ENCODE measurements around the gene RPL37. TPM values are rescaled to one million over a fixed set of nuclear protein-coding genes. Genes with fewer than 3 reads are reported as not detected.
"Not testable (repeated sequence)": the region's sequence is repeated elsewhere in the genome, so short reads cannot be mapped to it uniquely, and the experiment has no call there.

The RPL37 gene
- polyA plus RNA-seq, 1 donor from 2014 or later: 2,785 TPM

DNA sequence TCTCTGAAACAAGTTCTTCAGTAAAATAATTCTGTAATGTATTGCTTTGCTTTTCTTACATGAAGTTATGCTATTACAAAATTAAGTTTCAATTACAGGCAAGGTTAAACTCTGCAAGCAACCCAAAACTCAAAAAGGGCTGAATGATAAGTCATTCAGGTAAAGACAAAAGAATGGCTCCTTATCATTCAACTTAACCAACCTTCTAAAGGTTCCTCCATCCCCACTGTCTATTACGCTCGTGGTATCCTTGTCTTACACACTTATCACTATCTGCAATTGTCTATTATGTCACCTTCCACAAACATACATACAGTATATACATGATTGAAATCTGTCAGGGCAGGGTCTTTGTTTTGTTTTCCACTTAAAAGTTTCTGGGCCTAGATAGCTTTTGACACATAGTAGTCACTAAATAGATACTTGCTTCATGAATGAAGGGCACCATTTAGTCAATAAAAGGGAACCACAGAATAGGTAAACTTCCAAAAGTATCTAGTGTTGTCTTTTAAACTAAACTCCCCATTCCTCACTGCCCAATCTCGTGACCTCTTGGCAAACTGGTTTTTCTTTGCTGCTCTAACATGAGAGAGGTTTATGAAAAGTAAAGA is 6.9 kb downstream of the RPL37 start:
- Mint-ChIP-seq H3K27me3 (no peaks in the 10 kb centered on the region), H3K27ac (peak overlapping the region in 1 of 3 donors; percentile 7), H3K4me3 (no peak overlapping the region), H3K9me3 (no peaks in the 10 kb centered on the region), H3K4me1 (peaks cover 7 to 21% (median 19%) of the 10 kb centered on the region in 3 donors), H3K36me3 (peaks cover 12% of the 10 kb centered on the region)

DNA sequence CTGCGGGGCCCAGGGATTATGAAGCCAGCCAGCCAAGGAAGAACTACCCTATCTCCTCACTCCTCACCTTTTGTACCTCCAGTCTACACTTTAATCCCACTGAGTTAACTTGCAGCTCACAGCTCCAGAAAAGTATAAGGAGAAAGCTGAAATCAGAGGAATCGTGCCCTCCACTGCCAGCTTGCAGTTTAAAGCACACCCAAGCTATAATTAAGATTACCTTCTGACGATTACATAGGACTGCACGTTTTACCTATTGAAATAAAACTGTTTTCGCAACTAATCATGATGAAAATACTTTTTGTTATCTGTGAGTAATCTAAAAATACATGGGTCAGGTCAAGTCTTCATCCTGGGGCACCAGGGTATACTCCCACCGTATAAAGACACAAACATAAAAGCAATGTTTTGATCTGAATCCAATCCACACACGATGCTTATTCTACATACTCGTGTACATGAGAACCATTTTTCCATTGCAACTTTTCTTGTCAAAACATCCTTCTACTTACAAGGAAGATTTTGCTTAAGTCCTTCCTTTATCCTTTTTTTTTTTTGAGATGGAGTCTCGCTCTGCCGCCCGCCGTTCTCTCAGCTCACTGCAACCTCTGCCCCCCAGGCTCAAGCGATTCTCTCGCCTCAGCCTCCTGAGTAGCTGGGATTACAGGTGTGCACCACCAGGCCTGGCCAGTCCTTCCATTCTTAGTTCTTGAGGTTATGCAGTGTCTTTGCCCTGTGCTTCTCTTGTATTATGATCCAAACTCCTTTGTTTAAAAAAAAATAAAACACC is 7.6 kb downstream of the RPL37 start:
- H3K27me3 Mint-ChIP-seq: no peaks in the 10 kb centered on the region
- H3K36me3 Mint-ChIP-seq: peaks cover 18% of the 10 kb centered on the region
- H3K4me1 Mint-ChIP-seq: peaks cover 6 to 14% (median 12%) of the 10 kb centered on the region in 3 donors
- H3K27ac Mint-ChIP-seq: peak overlapping the region in 1 of 3 donors; percentile 20
- no peak overlapping the region for H3K4me3 Mint-ChIP-seq
- H3K9me3 Mint-ChIP-seq: no peaks in the 10 kb centered on the region

DNA sequence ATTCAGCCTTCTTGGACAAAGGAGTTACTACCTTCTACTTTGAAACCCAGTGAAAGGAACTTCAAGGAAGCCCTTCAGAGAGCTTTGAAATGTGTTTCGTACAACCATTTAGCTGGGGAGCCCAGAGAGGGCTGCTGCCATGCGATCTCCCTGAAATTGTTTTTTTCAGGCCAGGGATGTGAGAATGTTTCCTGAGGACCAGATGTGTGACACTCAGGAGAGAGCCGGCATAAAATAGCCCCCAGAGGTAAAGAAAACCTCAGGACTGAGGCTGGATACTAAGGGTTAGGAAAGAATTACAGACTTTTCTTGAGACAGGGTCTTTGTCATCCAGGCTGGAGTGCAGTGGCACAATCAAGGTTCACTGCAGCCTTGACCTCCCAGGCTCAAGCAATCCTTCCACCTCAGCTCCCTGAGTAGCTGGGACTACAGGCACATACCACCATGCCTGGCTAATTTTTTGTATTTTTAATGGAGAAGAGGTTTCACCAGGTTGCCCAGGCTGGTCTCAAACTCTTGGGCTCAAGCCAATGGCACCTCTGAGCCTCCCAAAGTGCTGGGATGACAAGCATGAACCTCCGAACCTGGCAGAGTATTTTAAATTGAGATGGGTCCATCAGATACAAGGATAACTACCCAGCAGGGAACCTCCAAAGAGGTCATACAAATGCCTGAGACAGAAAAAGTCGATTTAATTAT is 8.4 kb downstream of the RPL37 start:
- no peaks in the 10 kb centered on the region for H3K9me3 Mint-ChIP-seq
- peaks cover 1 to 8% (median 6%) of the 10 kb centered on the region in 3 donors for H3K4me1 Mint-ChIP-seq
- H3K36me3 Mint-ChIP-seq: peaks cover 12% of the 10 kb centered on the region
- H3K27me3 Mint-ChIP-seq: no peaks in the 10 kb centered on the region
- no peak overlapping the region for H3K27ac Mint-ChIP-seq
- no peak overlapping the region for H3K4me3 Mint-ChIP-seq

DNA sequence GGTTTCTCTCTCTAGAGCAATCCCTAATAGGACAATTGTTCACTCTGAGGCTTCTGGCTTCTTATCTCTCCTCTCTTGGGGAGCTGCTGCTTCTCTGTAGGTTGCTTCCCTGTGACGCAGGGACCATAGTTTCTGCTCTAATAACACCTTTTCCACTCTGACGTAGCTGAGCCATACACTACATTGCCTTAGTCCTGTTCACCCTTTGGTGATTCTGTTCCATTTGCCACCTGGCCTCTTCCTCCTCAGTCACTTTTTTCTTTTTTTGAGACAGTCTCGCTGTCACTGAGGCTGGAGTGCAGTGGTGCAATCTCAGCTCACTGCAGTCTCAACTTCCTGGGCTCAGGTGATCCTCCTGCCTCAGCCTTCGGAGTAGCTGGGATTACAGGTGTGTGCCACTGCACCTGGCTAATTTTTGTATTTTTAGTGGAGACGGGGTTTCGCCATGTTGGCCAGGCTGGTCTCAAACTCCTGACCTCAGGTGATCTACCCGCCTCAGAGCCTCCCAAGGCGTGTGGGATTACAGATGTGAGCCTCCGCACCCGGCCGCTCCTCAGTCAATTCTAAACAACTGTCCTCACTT is 9.5 kb downstream of the RPL37 start:
- H3K27me3 Mint-ChIP-seq, H3K4me1 Mint-ChIP-seq, H3K9me3 Mint-ChIP-seq, H3K4me3 Mint-ChIP-seq: not testable (repeated sequence)
- peaks cover 12% of the 10 kb centered on the region for H3K36me3 Mint-ChIP-seq
- H3K27ac Mint-ChIP-seq: peak overlapping the region in 1 of 3 donors; percentile 53

DNA sequence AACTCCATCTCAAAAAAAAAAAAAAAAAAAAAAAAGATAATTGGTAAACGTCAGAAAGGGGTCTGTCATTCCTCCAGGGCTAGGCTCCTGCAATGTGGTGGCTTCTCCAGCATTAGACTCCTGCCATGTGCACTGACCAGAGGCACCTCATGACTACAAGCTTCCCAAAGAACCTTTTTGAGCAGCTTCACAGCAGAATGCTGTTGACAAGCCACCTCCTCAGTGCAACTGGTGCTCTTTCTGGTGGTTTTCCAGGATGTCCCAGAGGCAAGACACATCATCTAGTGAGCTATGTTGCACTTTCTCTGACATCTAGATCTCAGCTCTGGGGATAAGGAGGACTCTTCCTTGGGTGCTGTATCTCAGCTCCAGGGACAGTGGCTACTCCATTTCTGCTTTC is 11.6 kb downstream of the RPL37 start:
- no peaks in the 10 kb centered on the region for H3K9me3 Mint-ChIP-seq
- H3K36me3 Mint-ChIP-seq: peaks cover 10% of the 10 kb centered on the region
- H3K27ac Mint-ChIP-seq: peak overlapping the region in 1 of 3 donors; percentile 27
- H3K4me1 Mint-ChIP-seq: peaks cover 0 to 6% (median 2%) of the 10 kb centered on the region in 3 donors
- no peaks in the 10 kb centered on the region for H3K27me3 Mint-ChIP-seq
- H3K4me3 Mint-ChIP-seq: no peak overlapping the region

DNA sequence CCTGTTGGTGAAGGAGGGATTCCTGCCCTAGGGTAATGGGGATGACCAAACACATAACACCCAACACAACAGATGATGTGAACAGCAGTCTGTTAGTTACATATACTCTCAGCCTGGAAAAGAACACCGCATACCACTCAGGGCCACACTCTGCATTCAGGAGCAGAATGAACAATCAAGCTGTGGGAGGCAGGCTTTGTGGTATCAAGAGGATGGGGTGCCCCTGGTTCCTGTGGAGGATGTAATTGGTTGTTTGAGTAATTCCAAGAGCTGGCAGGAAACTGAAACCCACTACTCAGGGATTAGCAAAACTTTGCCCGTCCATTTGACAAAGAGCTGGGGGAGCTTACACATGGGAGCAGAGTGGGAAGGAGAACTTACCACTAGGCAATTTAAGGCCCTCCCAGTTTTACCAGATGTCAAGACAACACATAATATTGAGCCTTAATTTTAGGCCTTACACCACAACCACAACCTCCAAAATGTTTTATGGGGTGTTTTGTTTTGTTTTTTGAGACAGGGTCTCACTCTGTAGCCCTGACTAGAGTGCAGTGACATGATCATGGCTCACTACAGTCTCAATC is 21.2 kb downstream of the RPL37 start:
- Mint-ChIP-seq H3K27ac (no peak overlapping the region), H3K27me3 (no peaks in the 10 kb centered on the region), H3K9me3 (no peaks in the 10 kb centered on the region), H3K4me3 (no peak overlapping the region), H3K36me3 (peaks cover 1% of the 10 kb centered on the region), H3K4me1 (no peaks in the 10 kb centered on the region)

DNA sequence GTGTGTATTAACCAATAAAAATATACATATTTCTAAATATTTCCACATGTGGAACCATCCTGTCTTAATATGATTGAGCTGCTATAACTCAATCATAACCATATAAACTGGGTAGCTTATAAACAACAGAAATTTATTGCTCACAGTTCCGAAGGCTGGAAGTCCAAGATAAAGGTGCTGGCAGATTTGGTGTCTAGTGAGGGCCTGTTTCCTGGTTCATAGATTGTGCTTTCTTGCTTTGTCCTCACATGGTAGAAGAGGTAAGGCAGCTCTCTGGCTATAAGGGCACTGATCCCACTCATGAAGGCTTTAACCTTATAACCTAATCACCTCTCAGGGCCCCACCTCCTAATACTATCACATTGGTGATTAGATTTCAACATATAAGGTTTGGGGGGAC is 22.9 kb downstream of the RPL37 start:
- Mint-ChIP-seq H3K4me1 (no peaks in the 10 kb centered on the region), H3K36me3 (peaks cover 1% of the 10 kb centered on the region), H3K27me3 (no peaks in the 10 kb centered on the region), H3K4me3 (no peak overlapping the region), H3K27ac (no peak overlapping the region), H3K9me3 (no peaks in the 10 kb centered on the region)

DNA sequence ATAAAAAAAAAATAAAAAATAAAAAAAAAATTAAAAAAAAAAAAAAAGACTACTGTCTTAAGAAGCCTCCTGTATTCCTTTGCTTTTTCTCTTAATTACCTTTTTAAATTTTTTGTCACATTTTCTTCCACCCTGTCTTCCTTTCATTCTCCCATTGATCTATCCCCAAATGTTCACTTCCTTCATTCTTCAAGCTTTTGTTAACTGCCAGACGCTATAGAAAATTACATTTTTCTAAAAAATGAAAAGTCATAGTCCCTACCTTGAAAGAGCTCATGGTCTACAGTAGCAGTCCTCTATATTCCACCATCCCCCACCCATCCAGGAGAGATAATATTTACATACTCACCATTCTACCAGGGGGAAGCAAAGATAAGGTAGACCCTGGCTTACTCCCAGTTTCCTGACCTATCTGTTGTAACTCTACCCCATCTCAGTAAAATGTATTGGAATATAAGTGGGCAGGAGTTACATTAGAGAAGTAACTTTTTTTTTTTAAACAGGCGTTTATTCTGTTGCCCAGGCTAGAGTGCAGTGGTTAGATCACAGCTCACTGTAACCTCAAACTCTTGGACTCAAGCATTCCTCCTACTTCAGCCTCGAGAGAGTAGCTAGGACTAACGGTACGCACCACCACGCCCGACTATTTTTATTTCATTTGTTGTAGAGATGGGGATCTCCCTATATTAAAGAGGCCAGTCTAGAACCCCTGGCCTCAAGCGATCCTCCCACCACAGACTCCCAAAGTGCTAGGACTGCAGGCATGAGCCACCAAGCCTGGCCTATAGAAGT is 33.1 kb downstream of the RPL37 start:
- peak overlapping the region in 1 of 3 donors; percentile 52 for H3K27ac Mint-ChIP-seq
- H3K4me3 Mint-ChIP-seq: peak overlapping the region; percentile 3 to 86 (median 71)
- H3K9me3 Mint-ChIP-seq: no peaks in the 10 kb centered on the region
- no peaks in the 10 kb centered on the region for H3K36me3 Mint-ChIP-seq
- no peaks in the 10 kb centered on the region for H3K27me3 Mint-ChIP-seq
- H3K4me1 Mint-ChIP-seq: peaks cover 8 to 19% (median 12%) of the 10 kb centered on the region in 3 donors

DNA sequence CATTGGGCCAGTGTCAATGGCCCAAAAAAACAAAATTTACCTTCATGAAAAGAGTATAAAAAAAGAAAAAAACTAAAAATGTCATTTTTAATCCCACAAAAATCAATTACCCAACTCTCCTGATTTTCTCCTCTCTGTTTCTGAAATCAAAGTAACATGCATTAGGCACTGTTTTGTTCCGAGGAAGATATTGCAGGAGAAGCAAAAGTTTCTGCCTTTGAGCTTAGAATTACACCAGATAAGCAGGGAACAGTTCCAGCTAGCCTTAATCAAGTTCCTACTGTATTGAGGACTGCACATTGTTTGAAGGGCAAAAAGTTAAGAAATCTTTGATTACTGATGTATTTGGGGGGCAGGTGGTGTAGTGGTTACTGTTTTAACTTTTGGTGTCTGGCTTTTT is 35.8 kb downstream of the RPL37 start:
- peak overlapping the region in 2 of 3 donors; percentile 87 to 91 for H3K27ac Mint-ChIP-seq
- H3K4me3 Mint-ChIP-seq: peak overlapping the region; percentile 90 to 98 (median 94)
- no peaks in the 10 kb centered on the region for H3K9me3 Mint-ChIP-seq
- no peaks in the 10 kb centered on the region for H3K36me3 Mint-ChIP-seq
- H3K27me3 Mint-ChIP-seq: no peaks in the 10 kb centered on the region
- peaks cover 21 to 35% (median 27%) of the 10 kb centered on the region in 3 donors for H3K4me1 Mint-ChIP-seq

DNA sequence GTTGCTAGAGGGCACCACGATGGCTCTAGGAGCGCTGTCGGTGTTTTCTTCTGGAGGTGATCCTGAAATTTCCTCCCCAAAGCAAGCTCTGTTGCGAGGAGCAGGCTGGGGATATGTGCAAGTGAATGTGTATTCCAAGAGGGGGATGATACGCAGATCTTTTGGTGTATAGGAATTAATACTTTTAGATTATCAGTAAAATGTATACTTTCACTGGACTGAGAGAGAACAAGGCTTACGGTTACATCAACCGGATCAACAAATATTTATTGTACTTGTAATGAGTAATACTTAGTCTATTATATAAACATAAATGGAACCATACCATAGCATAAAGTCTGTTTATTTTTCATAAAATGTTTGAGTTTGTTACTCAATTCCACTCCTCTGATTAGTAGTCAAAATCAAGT is 36.2 kb downstream of the RPL37 start:
- H3K4me1 Mint-ChIP-seq: peaks cover 25 to 40% (median 30%) of the 10 kb centered on the region in 3 donors
- H3K27me3 Mint-ChIP-seq: no peaks in the 10 kb centered on the region
- no peaks in the 10 kb centered on the region for H3K9me3 Mint-ChIP-seq
- H3K4me3 Mint-ChIP-seq: peak overlapping the region; percentile 90 to 98 (median 94)
- H3K27ac Mint-ChIP-seq: peak overlapping the region; percentile 87 to 95 (median 91)
- H3K36me3 Mint-ChIP-seq: peaks cover 2% of the 10 kb centered on the region

DNA sequence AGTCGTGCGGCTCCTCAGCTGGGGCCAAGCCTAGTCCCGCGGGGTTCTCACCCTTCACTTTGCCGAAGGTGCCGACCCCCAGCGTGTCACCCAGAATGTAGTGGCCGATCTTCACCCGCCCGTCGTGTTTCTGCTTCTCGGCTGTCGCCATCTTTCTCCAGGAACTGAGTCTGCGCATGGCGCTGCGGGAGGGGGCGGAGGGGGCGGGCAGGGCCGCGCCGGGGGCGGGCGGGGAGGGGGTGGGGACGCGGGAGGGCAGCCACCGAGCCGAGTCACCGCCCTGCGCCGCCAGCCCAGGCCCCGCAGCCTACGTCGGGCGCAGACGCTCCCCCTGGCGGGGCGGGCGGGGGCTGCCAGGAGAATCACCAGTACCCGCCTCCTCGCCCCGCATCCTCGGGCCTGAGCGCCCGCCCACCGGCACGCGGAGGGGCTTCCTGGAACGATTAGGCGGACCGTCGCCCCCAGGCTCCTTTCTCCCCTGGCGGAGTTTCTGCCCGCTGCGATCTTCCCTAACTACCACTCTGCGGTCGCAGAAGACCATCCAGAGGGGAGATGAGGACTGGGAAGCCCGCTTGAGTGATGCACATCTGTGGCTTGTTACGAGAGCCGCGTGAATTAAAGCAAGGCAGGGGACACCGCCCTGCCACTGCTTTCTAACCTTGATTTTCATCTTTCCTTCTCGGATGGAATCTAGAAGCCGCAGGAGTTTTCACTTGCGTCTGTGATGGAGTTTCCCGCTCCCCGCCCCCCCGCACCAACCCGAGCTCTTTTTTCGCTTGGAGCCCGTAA is 36.8 kb downstream of the RPL37 start, which contains the start of gene PRKAA1:
PRKAA1 (minus strand) TSS at position 363 of the 789 bp plus-strand sequence; CDS start at position 178, 185 bp downstream.
- peak within 1 kb of the TSS; percentile 90 to 98 (median 95) for H3K4me3 Mint-ChIP-seq
- H3K4me1 Mint-ChIP-seq: peaks cover 31 to 44% (median 36%) of the 10 kb centered on the region in 3 donors
- no peaks in the 10 kb centered on the region for H3K9me3 Mint-ChIP-seq
- peak within 1 kb of the TSS; percentile 87 to 96 (median 91) for H3K27ac Mint-ChIP-seq
- H3K36me3 Mint-ChIP-seq: peaks cover 2% of the 10 kb centered on the region
- no peaks in the 10 kb centered on the region for H3K27me3 Mint-ChIP-seq

DNA sequence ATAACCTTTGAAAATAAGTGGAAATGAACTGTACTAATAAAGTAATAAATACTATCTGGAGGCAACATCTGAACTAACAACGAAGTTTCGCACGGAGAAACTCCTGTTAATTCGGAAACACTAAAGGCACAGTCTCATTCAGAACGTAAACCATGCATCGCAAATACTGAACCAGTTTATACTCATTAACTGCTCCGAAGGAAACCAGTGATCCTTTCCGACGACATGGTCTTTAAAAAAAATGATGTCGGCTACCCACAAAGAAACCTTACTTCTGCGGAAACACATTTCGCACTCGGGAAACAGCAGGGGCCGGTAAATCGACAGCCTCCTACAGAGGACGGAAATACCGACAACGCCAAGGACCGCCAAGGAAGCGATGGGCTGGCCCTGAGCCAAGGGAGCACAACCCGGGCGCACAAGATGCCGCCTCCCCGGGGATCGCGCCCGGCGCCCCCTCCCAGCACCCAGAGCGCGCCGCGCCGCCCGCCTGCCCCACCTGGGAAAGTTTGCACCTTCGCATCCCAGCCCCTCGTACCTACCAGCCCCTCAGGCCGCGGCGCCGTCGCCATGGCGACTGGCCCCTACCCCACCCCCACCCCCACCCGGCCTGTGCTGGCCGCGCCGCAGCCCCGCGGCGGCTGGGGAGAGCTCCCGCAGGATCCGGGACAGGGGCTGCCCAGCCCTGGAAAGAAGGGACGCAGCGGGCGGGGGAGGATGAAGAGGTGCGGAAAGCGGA is 37.6 kb downstream of the RPL37 start:
- Mint-ChIP-seq H3K4me1 (peaks cover 33 to 46% (median 39%) of the 10 kb centered on the region in 3 donors), H3K9me3 (no peaks in the 10 kb centered on the region), H3K27ac (peak overlapping the region; percentile 87 to 96 (median 91)), H3K4me3 (peak overlapping the region; percentile 90 to 98 (median 95)), H3K36me3 (peaks cover 2% of the 10 kb centered on the region), H3K27me3 (no peaks in the 10 kb centered on the region)

DNA sequence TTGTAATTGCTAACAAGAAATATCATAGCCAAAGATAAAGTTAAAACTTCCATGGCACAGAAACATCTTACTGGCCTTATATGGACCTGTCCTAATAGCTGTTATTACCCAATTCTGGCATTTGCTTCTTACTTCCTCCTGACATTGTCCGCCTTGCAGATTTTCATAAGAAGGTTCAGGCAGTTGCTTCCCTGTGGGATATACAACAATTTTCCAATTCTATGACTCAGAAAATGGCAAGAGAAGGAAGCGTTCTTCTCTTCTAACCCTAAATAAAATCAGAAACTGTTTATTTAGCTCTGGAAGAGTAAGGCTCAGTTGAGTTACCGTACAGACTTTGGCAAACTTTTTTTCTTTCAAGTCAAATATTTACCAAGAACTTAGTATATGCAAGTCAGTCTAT is 38.5 kb downstream of the RPL37 start:
- Mint-ChIP-seq H3K36me3 (peaks cover 2% of the 10 kb centered on the region), H3K27ac (peak overlapping the region in 1 of 3 donors; percentile 27), H3K9me3 (no peaks in the 10 kb centered on the region), H3K4me1 (peaks cover 31 to 46% (median 42%) of the 10 kb centered on the region in 3 donors), H3K4me3 (peak overlapping the region; percentile 36 to 98 (median 94)), H3K27me3 (no peaks in the 10 kb centered on the region)

All from IgD-negative memory B cell (primary cell).